GM10266 (cell line): Measurements from ENCODE around the gene TSPAN1.
"Not testable (repeated sequence)": the region's sequence is repeated elsewhere in the genome, so short reads cannot be mapped to it uniquely, and the experiment has no call there.

Source experiments
- DNase-seq: peaks from one replicate; pipeline ENCODE4 v3.0.0; 2012; ENCODE audit errors: extremely low spot score
- TF ChIP-seq, protein P1 (sequence below): IDR thresholded peaks from 2 replicates; pipeline ENCODE4 v1.5.1; 2012; ENCODE audit warnings: mild to moderate bottlenecking, low read depth; ENCODE audit not compliant: control insufficient read depth, insufficient read depth; ENCODE audit errors: missing control alignments

The TSPAN1 gene

GRCh38 chr1:46220808-46221207, 45.9 kb downstream of the TSPAN1 start:
- no peak for DNase-seq
- TF ChIP-seq, protein P1, sequence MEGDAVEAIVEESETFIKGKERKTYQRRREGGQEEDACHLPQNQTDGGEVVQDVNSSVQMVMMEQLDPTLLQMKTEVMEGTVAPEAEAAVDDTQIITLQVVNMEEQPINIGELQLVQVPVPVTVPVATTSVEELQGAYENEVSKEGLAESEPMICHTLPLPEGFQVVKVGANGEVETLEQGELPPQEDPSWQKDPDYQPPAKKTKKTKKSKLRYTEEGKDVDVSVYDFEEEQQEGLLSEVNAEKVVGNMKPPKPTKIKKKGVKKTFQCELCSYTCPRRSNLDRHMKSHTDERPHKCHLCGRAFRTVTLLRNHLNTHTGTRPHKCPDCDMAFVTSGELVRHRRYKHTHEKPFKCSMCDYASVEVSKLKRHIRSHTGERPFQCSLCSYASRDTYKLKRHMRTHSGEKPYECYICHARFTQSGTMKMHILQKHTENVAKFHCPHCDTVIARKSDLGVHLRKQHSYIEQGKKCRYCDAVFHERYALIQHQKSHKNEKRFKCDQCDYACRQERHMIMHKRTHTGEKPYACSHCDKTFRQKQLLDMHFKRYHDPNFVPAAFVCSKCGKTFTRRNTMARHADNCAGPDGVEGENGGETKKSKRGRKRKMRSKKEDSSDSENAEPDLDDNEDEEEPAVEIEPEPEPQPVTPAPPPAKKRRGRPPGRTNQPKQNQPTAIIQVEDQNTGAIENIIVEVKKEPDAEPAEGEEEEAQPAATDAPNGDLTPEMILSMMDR, result no peak

DNA sequence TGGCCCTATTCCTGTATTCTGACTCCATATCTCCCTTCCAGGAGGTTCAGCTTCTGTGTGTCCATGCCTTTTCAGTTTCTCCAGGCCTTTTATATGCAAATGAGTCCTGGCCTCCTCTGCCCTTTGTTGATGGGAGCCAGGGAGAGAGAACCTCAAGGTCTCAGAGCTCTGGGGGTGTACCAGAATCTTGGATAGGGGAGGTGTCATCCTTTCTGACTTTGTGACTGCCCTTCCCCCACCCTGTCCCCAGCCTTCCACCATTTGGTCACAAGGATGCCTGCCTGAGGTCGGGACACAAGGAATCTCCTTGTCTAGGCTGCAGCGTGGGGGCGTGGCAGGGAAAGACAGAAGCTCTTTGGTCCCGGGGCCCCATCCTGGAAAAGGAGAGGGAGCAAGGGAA, 46.9 kb downstream of the TSPAN1 start:
- TF ChIP-seq, protein P1, result no peak
- DNase-seq, result no peak

DNA sequence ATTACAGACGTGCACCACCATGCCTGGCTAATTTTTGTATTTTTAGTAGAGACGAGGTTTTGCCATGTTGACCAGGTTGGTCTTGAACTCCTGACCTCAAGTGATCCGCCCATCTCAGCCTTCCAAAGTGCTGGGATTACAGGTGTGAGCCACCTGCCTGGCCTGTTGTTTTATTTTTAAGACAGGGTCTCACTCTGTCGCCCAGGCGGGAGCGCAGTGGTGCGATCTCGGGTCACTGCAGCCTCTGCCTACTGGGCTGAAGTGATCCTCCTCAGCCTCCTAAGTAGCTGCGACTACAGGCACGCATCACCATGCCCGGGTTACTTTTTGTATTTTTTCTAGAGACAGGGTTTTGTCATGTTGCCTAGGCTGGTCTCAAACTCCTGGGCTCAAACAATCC, 48.2 kb downstream of the TSPAN1 start:
- DNase-seq, result not testable (repeated sequence)

DNA sequence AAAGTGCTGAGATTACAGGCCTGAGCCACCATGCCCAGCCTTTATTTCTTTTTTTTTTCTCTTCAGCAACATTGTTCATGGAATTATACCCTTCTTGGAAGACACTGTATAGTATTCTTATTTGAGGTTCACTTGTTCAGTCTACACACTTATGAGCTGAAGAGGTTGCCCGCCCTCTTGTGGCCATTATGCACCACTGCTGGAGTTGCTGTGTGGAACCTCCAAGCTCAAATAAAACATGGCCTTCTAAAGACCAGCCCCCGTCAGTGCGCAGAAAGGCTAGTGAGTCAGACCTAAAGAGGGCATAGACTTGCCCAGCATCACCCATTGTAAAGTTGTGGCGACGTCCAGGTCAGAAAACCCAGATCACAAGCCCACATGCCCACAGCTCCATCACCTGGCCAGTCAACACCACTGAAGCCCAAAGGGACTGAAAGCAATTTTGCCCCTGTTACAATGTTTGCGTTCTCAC, 48.6 kb downstream of the TSPAN1 start:
- TF ChIP-seq, protein P1, result peak; percentile 92
- peak; percentile 75 for DNase-seq

DNA sequence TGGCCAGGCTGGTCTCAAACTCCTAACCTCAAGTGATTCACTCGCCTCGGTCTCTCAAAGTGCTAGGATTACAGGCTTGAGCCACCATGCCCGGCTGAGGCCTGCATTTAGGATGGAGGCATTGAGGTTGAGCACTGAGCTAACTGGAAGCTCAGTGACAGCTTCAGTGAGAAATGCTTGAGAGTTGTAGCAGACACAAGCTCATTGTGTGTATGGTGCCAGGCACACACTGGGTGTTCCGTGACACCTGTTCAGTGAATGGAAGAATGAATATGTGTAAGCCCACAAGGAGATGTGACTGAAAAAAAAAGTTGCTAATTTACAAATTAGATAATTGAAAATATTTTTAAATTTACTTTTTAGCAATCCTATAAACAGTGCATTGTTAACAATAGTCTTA, 50.1 kb downstream of the TSPAN1 start:
- TF ChIP-seq, protein P1, result no peak
- DNase-seq, result no peak

- DNase-seq, result not testable (repeated sequence)
These were observed 56.3 kb downstream of the TSPAN1 start for GRCh38 chr1:46231231-46231630.
